Measurements from ENCODE around the gene MAP6D1. TPM values are rescaled to one million over a fixed set of nuclear protein-coding genes. Genes with fewer than 3 reads are reported as not detected.

Gene MAP6D1
- total RNA-seq, 2 donors from 2014 or later: 1.4 TPM; not detected in 1

- DNase-seq (ENCODE audit: low spot score): peak; percentile 63
- intact Hi-C loops (cut with DNase I): no loop called here
Measured at GRCh38 chr3:183826448-183827250, 1.3 kb upstream of the MAP6D1 start.

GRCh38 chr3:183824761-183825455 lies 469 bp downstream of the MAP6D1 start:
- intact Hi-C loops (cut with DNase I): no loop called here

GRCh38 chr3:183823963-183824362 lies 1.4 kb downstream of the MAP6D1 start:
- intact Hi-C loops (cut with DNase I): no loop called here
- no peak for DNase-seq (ENCODE audit: low spot score)

More at GRCh38 chr3:183824761-183825455, 469 bp downstream of the MAP6D1 start:
- peak; percentile 82 for DNase-seq (ENCODE audit: low spot score)

- peak; percentile 46 for DNase-seq (ENCODE audit: low spot score)
- intact Hi-C loops (cut with DNase I): no loop called here
Measured at GRCh38 chr3:183822631-183823030, 2.7 kb downstream of the MAP6D1 start.

GRCh38 chr3:183819831-183820230 lies 5.5 kb downstream of the MAP6D1 start:
- intact Hi-C loops (cut with DNase I): no loop called here
- DNase-seq (ENCODE audit: low spot score): no peak

- intact Hi-C loops (cut with DNase I): no loop called here
Measured at GRCh38 chr3:183818706-183819624, 6.4 kb downstream of the MAP6D1 start.

GRCh38 chr3:183818041-183818620 lies 7.2 kb downstream of the MAP6D1 start:
- intact Hi-C loops (cut with DNase I): no loop called here
- DNase-seq (ENCODE audit: low spot score): peak; percentile 74

More at GRCh38 chr3:183818706-183819624, 6.4 kb downstream of the MAP6D1 start:
- DNase-seq (ENCODE audit: low spot score): peak; percentile 60

GRCh38 chr3:183817639-183818038 lies 7.7 kb downstream of the MAP6D1 start:
- no peak for DNase-seq (ENCODE audit: low spot score)
- intact Hi-C loops (cut with DNase I): no loop called here

GRCh38 chr3:183816681-183817510 lies 8.5 kb downstream of the MAP6D1 start:
- intact Hi-C loops (cut with DNase I): no loop called here
- no peak for DNase-seq (ENCODE audit: low spot score)

- no peak for DNase-seq (ENCODE audit: low spot score)
- intact Hi-C loops (cut with DNase I): no loop called here
Measured at GRCh38 chr3:183815951-183816475, 9.4 kb downstream of the MAP6D1 start.

GRCh38 chr3:183815563-183815940 lies 9.8 kb downstream of the MAP6D1 start:
- intact Hi-C loops (cut with DNase I): no loop called here
- DNase-seq (ENCODE audit: low spot score): peak; percentile 8

- intact Hi-C loops (cut with DNase I): no loop called here
- no peak for DNase-seq (ENCODE audit: low spot score)
Measured at GRCh38 chr3:183814240-183814639, 11.1 kb downstream of the MAP6D1 start.

GRCh38 chr3:183812761-183813445 lies 12.5 kb downstream of the MAP6D1 start:
- intact Hi-C loops (cut with DNase I): no loop called here
- DNase-seq (ENCODE audit: low spot score): peak; percentile 15

- DNase-seq (ENCODE audit: low spot score): peak; percentile 26
- intact Hi-C loops (cut with DNase I): no loop called here
Measured at GRCh38 chr3:183811638-183812037, 13.7 kb downstream of the MAP6D1 start.

- DNase-seq (ENCODE audit: low spot score): peak; percentile 14
- intact Hi-C loops (cut with DNase I): no loop called here
Measured at GRCh38 chr3:183810643-183811594, 14.5 kb downstream of the MAP6D1 start.

GRCh38 chr3:183809270-183809669 lies 16.1 kb downstream of the MAP6D1 start:
- intact Hi-C loops (cut with DNase I): no loop called here
- no peak for DNase-seq (ENCODE audit: low spot score)

- peak; percentile 11 for DNase-seq (ENCODE audit: low spot score)
- intact Hi-C loops (cut with DNase I): no loop called here
Measured at GRCh38 chr3:183808355-183808754, 17.0 kb downstream of the MAP6D1 start.
